CD4-positive, alpha-beta T cell treated with Interferon gamma for 1 hour (primary cell): ENCODE measurements around the gene TRIM38.

Experiments
- DNase-seq: peaks from one replicate; pipeline ENCODE4 v3.0.0-alpha.2; 2020

The TRIM38 gene

GRCh38 chr6:26028746-26029569, 66.4 kb downstream of the TRIM38 start:
- DNase-seq: no peak

- DNase-seq: no peak
These were observed 66.9 kb downstream of the TRIM38 start for GRCh38 chr6:26029570-26029856.

GRCh38 chr6:26029857-26030653, 67.5 kb downstream of the TRIM38 start:
- DNase-seq: no peak

GRCh38 chr6:26030716-26031115, 68.1 kb downstream of the TRIM38 start:
- no peak for DNase-seq

GRCh38 chr6:26031151-26031594, 68.6 kb downstream of the TRIM38 start:
- no peak for DNase-seq

GRCh38 chr6:26031595-26032339, 69.2 kb downstream of the TRIM38 start:
- DNase-seq: peak; percentile 89

- DNase-seq: no peak
These were observed 69.9 kb downstream of the TRIM38 start for GRCh38 chr6:26032340-26033084.

GRCh38 chr6:26033085-26033940, 70.7 kb downstream of the TRIM38 start:
- DNase-seq: peak; percentile 66

GRCh38 chr6:26033941-26034354, 71.3 kb downstream of the TRIM38 start:
- DNase-seq: no peak

GRCh38 chr6:26034905-26035304, 72.3 kb downstream of the TRIM38 start:
- no peak for DNase-seq
